Activated T-helper 2 cell treated with anti-CD3 and anti-CD28 coated beads, Interferon-gamma antibody, Interleukin-2, Interleukin-4, amounts not matched to agents 10 μg/mL and 5 μg/mL and 100 μg/mL, durations not matched to agents 14 hours and 24 hours and 36 hours (primary cell): Measurements from ENCODE around the gene DISP3. TPM values are rescaled to one million over a fixed set of nuclear protein-coding genes. Genes with fewer than 3 reads are reported as not detected.

Experiments
- DNase-seq: peaks from one replicate; pipeline ENCODE4 v3.0.0; 2021; ENCODE audit warnings: low spot score
- H3K27ac Mint-ChIP-seq: one replicate; pipeline ENCODE4 v1.8.0; 2021; ENCODE audit warnings: mixed read lengths
- H3K27me3 Mint-ChIP-seq: one replicate; pipeline ENCODE4 v1.8.0; 2021; ENCODE audit warnings: low read depth, mixed read lengths
- H3K36me3 Mint-ChIP-seq: one replicate; pipeline ENCODE4 v1.8.0; 2021; ENCODE audit warnings: low read depth, mixed read lengths
- H3K4me1 Mint-ChIP-seq: one replicate; pipeline ENCODE4 v1.8.0; 2021; ENCODE audit warnings: low read depth, mixed read lengths
- H3K4me3 Mint-ChIP-seq: one replicate; pipeline ENCODE4 v1.8.0; 2021; ENCODE audit warnings: low read depth, mild to moderate bottlenecking, moderate library complexity, mixed read lengths
- H3K9me3 Mint-ChIP-seq: one replicate; pipeline ENCODE4 v1.8.0; 2021; ENCODE audit warnings: mixed read lengths
- intact Hi-C: fragments of 100-400 bp; cut with micrococcal nuclease; formaldehyde crosslinking; loops from one replicate; pipeline ENCODE4 v1.15.1; 2023
- total RNA-seq: library from RNA; stranded (reverse); gene quantifications from 2 replicates; pipeline ENCODE4 v1.2.3, GENCODE V29; 2022

DISP3 gene
- total RNA-seq, 1 donor from 2014 or later: 0.23 TPM

DNA sequence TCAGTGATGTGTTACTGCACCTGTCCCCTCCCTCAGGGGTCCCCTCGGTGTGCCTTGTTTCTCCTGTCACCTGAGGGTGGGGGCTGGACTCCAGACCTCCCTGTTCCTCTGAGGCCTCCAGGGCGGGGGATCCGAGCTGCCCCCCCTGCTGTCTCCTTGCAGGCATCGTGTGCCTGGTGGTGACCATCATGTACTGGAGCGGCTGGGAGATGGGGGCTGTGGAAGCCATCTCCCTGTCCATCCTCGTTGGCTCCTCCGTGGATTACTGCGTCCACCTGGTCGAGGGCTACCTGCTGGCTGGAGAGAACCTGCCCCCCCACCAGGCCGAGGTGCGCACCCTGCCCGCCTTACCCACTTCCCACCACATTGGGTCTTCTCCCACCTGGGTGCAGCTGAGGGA is 56.4 kb downstream of the DISP3 start:
- no peaks in the 10 kb centered on the region for H3K36me3 Mint-ChIP-seq
- intact Hi-C loops: no loop called here
- H3K27ac Mint-ChIP-seq: no peak overlapping the region
- no peaks in the 10 kb centered on the region for H3K27me3 Mint-ChIP-seq
- DNase-seq: no peak
- H3K4me1 Mint-ChIP-seq: no peaks in the 10 kb centered on the region
- H3K4me3 Mint-ChIP-seq: no peak overlapping the region
- no peaks in the 10 kb centered on the region for H3K9me3 Mint-ChIP-seq

DNA sequence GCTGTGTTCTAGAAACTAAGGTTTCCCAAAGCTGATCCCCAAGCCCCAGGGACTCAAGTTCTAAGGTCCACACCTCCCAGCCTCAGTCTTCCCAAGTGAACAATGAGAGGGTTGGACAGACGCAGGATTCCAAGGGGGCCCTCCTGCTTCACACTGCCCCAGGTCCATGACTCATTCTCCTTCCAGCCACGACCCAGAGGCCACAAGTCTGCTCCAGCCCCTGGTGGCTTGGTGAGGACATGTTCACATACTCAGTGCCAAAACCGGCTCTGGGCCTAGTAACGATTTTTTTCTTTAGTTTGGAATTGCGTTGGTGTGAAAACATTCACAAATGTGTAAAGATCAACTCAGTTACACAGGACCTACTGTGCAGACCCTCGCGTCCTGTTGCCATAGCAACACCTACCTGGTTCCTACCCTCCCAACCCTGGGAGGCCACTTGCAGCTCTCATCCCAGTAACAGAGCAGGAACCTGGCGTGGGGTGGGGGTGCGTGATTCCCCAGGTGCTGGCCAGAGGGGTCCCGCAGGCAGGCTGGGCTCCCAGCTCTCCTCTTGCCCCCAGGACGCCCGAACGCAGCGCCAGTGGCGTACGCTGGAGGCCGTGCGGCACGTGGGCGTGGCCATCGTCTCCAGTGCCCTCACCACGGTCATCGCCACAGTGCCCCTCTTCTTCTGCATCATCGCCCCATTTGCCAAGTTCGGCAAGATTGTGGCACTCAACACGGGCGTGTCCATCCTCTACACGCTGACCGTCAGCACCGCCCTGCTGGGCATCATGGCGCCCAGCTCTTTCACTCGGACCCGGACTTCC is 57.0 kb downstream of the DISP3 start:
- intact Hi-C loops: no loop called here
- H3K27me3 Mint-ChIP-seq: no peaks in the 10 kb centered on the region
- H3K4me1 Mint-ChIP-seq: no peaks in the 10 kb centered on the region
- no peak overlapping the region for H3K27ac Mint-ChIP-seq
- H3K9me3 Mint-ChIP-seq: no peaks in the 10 kb centered on the region
- no peaks in the 10 kb centered on the region for H3K36me3 Mint-ChIP-seq
- H3K4me3 Mint-ChIP-seq: no peak overlapping the region
- DNase-seq: no peak

DNA sequence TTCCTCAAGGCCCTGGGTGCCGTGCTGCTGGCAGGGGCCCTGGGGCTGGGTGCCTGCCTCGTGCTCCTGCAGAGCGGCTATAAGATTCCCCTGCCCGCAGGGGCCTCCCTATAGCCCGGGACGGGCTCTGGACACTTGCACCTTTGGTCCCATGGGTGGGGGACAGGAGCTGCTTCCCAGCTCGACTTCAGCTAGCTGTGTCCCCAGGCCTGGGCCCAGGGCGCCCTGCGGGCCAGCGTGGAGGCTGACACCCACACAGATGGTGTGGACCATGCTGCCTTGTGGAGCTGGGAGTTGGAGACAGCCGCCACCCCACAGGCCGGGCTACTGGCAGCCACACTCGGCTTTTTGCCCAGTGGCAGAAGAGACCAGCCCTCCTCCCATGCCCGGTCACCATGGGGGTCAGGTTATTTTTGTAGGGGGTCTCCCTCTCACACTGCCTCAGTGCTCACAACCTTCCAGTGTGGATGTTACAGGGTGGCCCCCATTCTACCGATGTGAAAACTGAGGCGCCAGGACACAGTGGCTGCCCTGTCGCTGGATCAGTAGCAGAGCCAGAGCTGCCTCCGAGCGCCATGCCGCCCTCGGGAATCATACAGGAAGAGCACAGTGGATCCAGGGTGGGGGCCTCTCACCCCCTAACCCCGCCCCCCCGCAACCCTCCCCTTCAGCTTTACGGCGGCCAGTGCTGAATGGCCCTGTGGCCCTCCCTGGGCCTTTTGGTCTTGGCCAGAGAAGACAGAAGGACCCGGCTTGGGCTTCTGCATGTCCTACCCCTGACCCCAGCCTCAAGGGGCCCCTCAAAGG is 57.8 kb downstream of the DISP3 start:
- no peaks in the 10 kb centered on the region for H3K36me3 Mint-ChIP-seq
- H3K4me3 Mint-ChIP-seq: no peak overlapping the region
- no peaks in the 10 kb centered on the region for H3K27me3 Mint-ChIP-seq
- H3K4me1 Mint-ChIP-seq: no peaks in the 10 kb centered on the region
- no peaks in the 10 kb centered on the region for H3K9me3 Mint-ChIP-seq
- DNase-seq: no peak
- intact Hi-C loops: no loop called here
- no peak overlapping the region for H3K27ac Mint-ChIP-seq

DNA sequence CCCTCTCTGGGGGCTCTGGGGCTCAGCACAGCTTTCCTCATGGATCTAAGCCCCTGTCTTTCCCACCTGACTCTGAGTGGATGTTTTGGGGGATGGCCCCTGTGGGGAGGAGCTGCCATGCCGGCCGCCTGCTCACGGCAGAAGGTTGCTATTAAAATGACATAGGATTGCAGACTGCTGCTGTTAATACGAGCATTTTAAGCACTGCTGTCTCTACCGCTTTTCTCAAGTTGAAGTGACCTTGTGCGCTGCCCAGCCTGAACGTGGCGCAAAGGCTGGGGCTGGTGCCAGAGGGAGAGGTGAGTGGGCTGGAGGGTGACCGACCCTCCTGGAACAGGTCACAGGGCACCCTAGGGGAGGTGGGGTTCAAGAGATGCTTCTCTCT is 58.4 kb downstream of the DISP3 start:
- DNase-seq: no peak
- Mint-ChIP-seq H3K4me3 (no peak overlapping the region), H3K9me3 (no peaks in the 10 kb centered on the region), H3K27ac (no peak overlapping the region), H3K36me3 (no peaks in the 10 kb centered on the region), H3K4me1 (no peaks in the 10 kb centered on the region), H3K27me3 (no peaks in the 10 kb centered on the region)
- intact Hi-C loops: no loop called here

DNA sequence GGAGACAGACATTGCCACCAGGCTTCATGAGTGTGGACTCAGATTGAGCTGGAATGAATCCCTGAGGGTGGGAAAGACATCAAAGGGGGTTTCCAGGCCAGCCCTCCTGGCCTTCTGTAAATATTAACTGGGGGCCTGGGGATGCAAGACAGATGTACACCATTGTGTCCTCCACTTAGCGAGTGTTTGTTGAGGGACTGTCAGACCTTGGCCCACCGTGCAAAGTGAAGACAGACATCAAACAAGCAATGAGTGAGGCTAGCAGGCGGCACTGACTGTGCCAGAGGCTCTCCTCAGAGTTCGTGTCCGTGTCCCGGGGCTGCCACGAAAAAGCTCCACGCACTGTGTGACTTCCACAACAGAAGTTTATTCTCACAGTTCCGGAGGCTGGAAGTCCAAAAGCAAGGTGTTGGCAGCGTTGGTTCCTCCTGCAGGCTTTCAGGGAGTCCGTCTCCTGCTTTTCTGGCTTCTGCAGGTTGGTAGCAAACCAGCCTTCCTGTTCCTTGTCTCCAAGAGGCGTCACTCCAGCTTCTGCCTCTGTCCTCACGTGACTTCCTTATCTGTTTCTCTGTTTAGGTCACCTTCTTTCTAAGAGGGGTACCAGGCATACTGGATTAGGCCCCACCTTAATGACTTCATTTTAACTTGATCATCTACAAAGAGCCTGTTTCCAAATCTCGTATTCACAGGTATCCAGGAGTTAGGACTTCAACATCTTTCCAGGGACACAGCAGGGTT is 59.1 kb downstream of the DISP3 start:
- intact Hi-C loops: no loop called here

DNA sequence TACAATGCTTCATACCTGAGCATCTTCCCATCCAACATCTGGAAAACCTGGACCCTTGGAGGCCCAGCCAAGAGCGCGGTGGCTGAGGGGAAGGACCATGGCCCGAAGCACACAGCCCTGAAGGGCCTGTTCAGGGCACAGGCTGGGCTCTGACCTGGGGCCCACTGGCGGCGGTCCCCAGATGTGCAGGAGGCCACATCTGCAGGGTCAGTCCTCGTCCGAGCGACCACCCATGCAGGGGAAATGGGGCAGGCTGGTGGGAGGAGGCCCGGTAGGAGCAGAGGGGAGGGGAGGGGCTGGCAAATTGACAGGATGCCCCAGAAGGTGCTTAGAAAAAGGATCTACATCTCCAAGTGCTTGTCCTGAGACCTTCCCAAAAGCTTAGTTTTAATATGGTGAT is 59.9 kb downstream of the DISP3 start:
- Mint-ChIP-seq H3K36me3 (no peaks in the 10 kb centered on the region), H3K9me3 (no peaks in the 10 kb centered on the region), H3K27me3 (no peaks in the 10 kb centered on the region), H3K27ac (no peak overlapping the region), H3K4me1 (no peaks in the 10 kb centered on the region), H3K4me3 (no peak overlapping the region)
- DNase-seq: no peak
- intact Hi-C loops: no loop called here

More for the DNA sequence above, 59.1 kb downstream of the DISP3 start:
- no peaks in the 10 kb centered on the region for H3K27me3 Mint-ChIP-seq
- no peak overlapping the region for H3K27ac Mint-ChIP-seq
- H3K9me3 Mint-ChIP-seq: no peaks in the 10 kb centered on the region
- no peaks in the 10 kb centered on the region for H3K36me3 Mint-ChIP-seq
- no peak for DNase-seq
- H3K4me3 Mint-ChIP-seq: no peak overlapping the region
- H3K4me1 Mint-ChIP-seq: no peaks in the 10 kb centered on the region

DNA sequence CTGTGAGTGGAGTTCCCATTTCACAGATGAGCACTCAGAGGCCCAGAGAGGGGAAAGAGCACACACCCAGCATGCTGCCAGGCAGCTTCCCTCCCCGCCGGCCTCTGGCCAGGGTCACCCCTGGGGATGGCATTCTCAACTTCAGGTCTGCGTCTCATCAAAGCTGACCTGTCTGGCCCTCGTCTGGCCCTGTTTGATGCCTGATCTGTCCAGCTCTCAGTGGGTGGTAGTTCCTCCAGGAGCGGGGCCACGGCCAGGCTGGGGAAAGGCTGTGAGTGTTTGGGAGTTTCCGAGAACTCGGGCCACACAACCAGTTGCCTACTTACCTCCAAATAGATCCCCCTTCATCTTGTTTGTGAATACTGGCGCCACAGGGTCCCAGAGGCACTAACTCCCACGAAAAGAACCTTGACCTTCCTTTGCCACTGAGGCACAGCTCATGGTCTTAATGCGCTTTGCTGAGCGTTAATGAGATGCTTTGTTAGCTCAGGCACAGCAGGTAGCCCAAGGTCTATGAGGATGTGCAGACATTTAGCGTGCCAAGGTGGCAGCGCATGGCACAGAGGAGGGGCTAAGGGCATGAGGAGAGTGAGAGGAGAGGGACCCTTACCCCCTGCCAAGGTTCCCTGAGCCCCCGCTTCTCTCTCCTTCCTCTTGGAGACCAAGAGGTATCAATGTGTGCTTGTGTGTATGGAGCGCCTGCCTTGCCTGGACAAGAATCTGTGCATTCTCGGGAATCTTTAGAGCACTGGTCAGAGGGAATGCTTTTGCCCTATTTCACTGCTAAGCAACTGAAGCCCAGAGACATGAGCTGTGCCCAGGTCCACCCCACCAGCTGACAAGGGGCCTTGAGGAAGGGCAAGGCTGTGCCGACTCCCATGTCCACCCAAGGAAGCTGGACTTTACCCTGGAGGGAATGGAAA is 61.2 kb downstream of the DISP3 start:
- H3K4me1 Mint-ChIP-seq: no peaks in the 10 kb centered on the region
- intact Hi-C loops: no loop called here

DNA sequence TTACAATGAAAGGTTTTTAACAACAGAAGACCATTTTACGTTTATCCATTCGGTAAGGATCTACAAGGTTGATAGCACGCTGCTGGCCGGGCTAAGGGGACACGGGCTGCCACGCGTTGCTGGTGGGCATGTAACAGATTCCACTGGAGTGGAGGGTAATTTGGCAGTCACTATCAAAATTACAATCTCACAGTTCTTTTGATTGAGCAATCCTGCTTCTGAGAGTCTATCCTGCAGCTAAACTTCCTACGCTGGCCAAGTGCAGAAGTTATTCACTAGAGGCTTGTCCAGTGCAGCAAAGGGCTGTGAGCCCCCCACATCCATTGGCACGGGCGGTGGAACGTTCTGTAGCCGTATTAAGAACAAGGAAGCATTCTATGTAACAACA is 61.8 kb downstream of the DISP3 start:
- no peak for DNase-seq
- no peaks in the 10 kb centered on the region for H3K4me1 Mint-ChIP-seq
- H3K4me3 Mint-ChIP-seq: no peak overlapping the region
- intact Hi-C loops: no loop called here
- no peak overlapping the region for H3K27ac Mint-ChIP-seq
- H3K27me3 Mint-ChIP-seq: no peaks in the 10 kb centered on the region
- no peaks in the 10 kb centered on the region for H3K36me3 Mint-ChIP-seq
- no peaks in the 10 kb centered on the region for H3K9me3 Mint-ChIP-seq

More for the DNA sequence above, 61.2 kb downstream of the DISP3 start:
- no peak for DNase-seq
- Mint-ChIP-seq H3K36me3 (no peaks in the 10 kb centered on the region), H3K27me3 (no peaks in the 10 kb centered on the region), H3K9me3 (no peaks in the 10 kb centered on the region), H3K27ac (no peak overlapping the region), H3K4me3 (no peak overlapping the region)

DNA sequence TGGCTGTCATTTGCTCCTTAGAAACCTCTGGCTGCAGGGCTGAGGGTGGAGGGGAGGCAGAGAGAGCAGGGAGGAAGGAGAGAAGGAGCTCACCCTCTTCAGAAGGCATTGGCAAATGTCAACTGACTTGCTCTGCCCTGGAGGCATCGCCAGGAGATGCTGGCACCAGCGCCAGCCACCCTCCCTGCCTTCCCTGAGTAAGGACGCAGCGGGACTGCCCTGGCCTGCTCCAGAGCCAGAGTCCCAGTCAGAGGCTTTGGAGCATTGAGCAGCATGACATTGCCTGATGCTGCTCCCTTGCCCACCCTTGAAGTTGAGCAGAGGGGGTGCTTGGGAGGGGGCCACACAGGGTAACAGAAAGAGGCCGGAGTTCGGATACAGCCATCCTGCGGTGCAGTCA is 62.3 kb downstream of the DISP3 start:
- no peak overlapping the region for H3K4me3 Mint-ChIP-seq
- intact Hi-C loops: no loop called here
- no peaks in the 10 kb centered on the region for H3K27me3 Mint-ChIP-seq
- H3K4me1 Mint-ChIP-seq: no peaks in the 10 kb centered on the region
- no peak overlapping the region for H3K27ac Mint-ChIP-seq
- no peaks in the 10 kb centered on the region for H3K9me3 Mint-ChIP-seq
- DNase-seq: no peak
- H3K36me3 Mint-ChIP-seq: no peaks in the 10 kb centered on the region

DNA sequence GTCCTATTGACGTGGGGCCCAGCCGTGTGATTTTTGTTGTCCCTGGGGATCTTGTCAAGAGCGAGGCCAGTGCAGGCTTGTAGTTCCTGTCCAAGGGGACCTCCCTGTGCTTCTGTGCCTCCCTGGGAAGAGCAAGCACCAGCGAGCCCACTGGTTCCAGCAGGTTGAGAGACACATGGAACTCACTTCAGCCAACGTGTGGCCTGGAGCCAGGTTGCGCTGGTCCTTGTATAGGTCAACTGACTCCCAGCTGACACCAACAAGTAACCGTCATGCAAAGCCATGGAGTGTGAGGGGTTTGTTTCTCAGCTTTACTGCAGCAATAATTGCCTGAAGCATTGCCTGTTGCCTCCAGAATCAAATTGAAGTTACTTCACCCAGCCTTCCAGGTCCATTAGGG is 63.0 kb downstream of the DISP3 start:
- no peak for DNase-seq
- no peaks in the 10 kb centered on the region for H3K27me3 Mint-ChIP-seq
- no peaks in the 10 kb centered on the region for H3K36me3 Mint-ChIP-seq
- H3K9me3 Mint-ChIP-seq: no peaks in the 10 kb centered on the region
- no peak overlapping the region for H3K27ac Mint-ChIP-seq
- intact Hi-C loops: no loop called here
- no peaks in the 10 kb centered on the region for H3K4me1 Mint-ChIP-seq
- no peak overlapping the region for H3K4me3 Mint-ChIP-seq

DNA sequence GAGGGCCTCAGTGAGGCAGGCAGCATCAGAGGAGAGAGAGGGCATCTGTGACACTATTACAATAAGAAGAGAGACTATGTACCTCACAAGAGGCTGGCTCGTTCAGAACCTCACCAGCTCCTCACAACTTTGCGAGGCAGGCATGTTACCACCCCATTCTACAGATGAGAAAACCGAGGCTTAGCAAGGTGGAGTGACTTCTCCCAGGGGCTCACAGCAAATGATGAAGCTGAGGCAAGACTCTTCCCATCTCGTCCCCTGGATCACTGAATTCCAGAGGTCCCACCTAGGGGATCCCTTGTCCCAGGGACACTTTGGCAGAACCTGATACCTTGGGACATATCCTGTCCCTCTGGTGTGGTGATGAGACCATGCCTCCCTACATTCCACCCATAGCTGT is 64.4 kb downstream of the DISP3 start:
- no peak overlapping the region for H3K4me3 Mint-ChIP-seq
- no peaks in the 10 kb centered on the region for H3K9me3 Mint-ChIP-seq
- H3K27me3 Mint-ChIP-seq: no peaks in the 10 kb centered on the region
- no peaks in the 10 kb centered on the region for H3K36me3 Mint-ChIP-seq
- no peak overlapping the region for H3K27ac Mint-ChIP-seq
- no peaks in the 10 kb centered on the region for H3K4me1 Mint-ChIP-seq
- intact Hi-C loops: no loop called here
- DNase-seq: no peak

DNA sequence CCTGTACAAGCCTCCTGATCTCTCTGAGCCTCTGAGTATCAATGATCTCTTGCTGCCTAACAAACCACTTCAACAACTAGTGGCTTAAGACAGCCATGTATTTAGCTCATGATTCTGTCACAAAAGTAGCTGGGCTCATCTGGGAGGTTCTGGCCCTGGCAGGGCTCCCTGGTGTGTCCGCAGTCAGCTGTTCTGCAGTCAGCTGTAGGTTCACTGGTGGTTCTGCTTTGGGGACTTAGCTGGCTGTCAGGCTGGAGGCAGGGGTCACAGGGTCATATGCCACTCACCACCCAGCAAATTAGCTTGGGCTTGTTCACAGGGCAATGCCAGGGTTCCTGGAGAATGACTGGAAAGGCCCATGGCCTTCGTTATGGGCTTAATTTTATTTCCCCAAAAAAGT is 64.8 kb downstream of the DISP3 start:
- no peaks in the 10 kb centered on the region for H3K36me3 Mint-ChIP-seq
- intact Hi-C loops: no loop called here

More for the DNA sequence above, 64.8 kb downstream of the DISP3 start:
- Mint-ChIP-seq H3K27ac (no peak overlapping the region), H3K4me1 (no peaks in the 10 kb centered on the region), H3K9me3 (no peaks in the 10 kb centered on the region), H3K4me3 (no peak overlapping the region), H3K27me3 (no peaks in the 10 kb centered on the region)
- no peak for DNase-seq
